DND-41 (cell line): ENCODE results near the gene GNG12.

Source experiments
- ATAC-seq: fragments of 200-7000 bp; cut with Tn5 transposase; 3 replicates; pipeline ENCODE4 v1.9.1; 2021; ENCODE audit warnings: low read depth; ENCODE audit not compliant: insufficient read depth
- DNase-seq: peaks from one replicate; pipeline ENCODE4 v3.0.0-alpha.2; 2020
- H2AFZ ChIP-seq: 2 replicates; pipeline ENCODE4 v1.6.0; 2012; ENCODE audit warnings: low read depth, low read length
- H3K27ac ChIP-seq: 2 replicates; pipeline ENCODE4 v1.5.1; 2012; ENCODE audit warnings: low read length, inconsistent platforms
- H3K27me3 ChIP-seq: fragments of 200-600 bp; sonication (generic); 2 replicates; pipeline ENCODE4 v1.6.0; 2012; ENCODE audit warnings: low read length, mild to moderate bottlenecking, inconsistent platforms; ENCODE audit not compliant: insufficient read depth, poor library complexity
- H3K36me3 ChIP-seq: 2 replicates; pipeline ENCODE4 v1.5.1; 2012; ENCODE audit warnings: low read length, inconsistent platforms; ENCODE audit not compliant: insufficient read depth
- H3K4me1 ChIP-seq: 2 replicates; pipeline ENCODE4 v1.5.1; 2012; ENCODE audit warnings: mild to moderate bottlenecking, low read length; ENCODE audit not compliant: insufficient read depth
- H3K4me2 ChIP-seq: 2 replicates; pipeline ENCODE4 v1.6.0; 2012; ENCODE audit warnings: mild to moderate bottlenecking, moderate library complexity, low read length, inconsistent platforms; ENCODE audit not compliant: insufficient read depth
- H3K4me3 ChIP-seq, 2 experiments: fragments of 200-600 bp in 1 of 2; shearing (Covaris generic) in 1 of 2; 2 replicates each; pipeline ENCODE4 v1.5.1; 2012 to 2016; ENCODE audit warnings: inconsistent platforms in 2 of 2, low read length in 2 of 2, mild to moderate bottlenecking in 2 of 2, low read depth in 1 of 2, moderate library complexity in 1 of 2
- H3K79me2 ChIP-seq: 2 replicates; pipeline ENCODE4 v1.6.0; 2012; ENCODE audit warnings: low read length, inconsistent platforms; ENCODE audit not compliant: insufficient read depth
- H3K9ac ChIP-seq: 2 replicates; pipeline ENCODE4 v1.6.0; 2012; ENCODE audit warnings: low read depth, mild to moderate bottlenecking, inconsistent platforms, low read length, moderate library complexity
- H3K9me3 ChIP-seq: 2 replicates; pipeline ENCODE4 v1.5.1; 2012; ENCODE audit warnings: low read length, moderate library complexity, mild to moderate bottlenecking, inconsistent platforms; ENCODE audit not compliant: insufficient read depth, severe bottlenecking
- H4K20me1 ChIP-seq: 2 replicates; pipeline ENCODE4 v1.6.0; 2012; ENCODE audit warnings: low read length; ENCODE audit not compliant: insufficient read depth
- CTCF ChIP-seq: IDR thresholded peaks from 2 replicates; pipeline ENCODE4 v1.5.1; 2012; ENCODE audit warnings: borderline replicate concordance, low read length, moderate library complexity, mild to moderate bottlenecking; ENCODE audit not compliant: poor library complexity, severe bottlenecking; ENCODE audit errors: extremely low read depth
- EZH2 ChIP-seq: IDR thresholded peaks from 3 replicates; pipeline ENCODE4 v1.6.1; 2012; ENCODE audit warnings: borderline replicate concordance, low read depth, mild to moderate bottlenecking, moderate library complexity, low read length, inconsistent platforms; ENCODE audit not compliant: severe bottlenecking

Gene GNG12

GRCh38 chr1:67815303-67816094 lies 17.8 kb downstream of the GNG12 start:
- Histone ChIP-seq H3K27ac (no peak overlapping the region), H3K36me3 (no peaks in the 10 kb centered on the region), H3K9me3 (peaks cover 5% of the 10 kb centered on the region), H3K27me3 (no peaks in the 10 kb centered on the region), H3K9ac (no peak overlapping the region), H3K4me3 (no peak overlapping the region), H2AFZ (no peak overlapping the region), H3K4me1 (no peaks in the 10 kb centered on the region), H3K4me2 (no peak overlapping the region), H4K20me1 (no peaks in the 10 kb centered on the region), H3K79me2 (no peaks in the 10 kb centered on the region)
- no peak for DNase-seq
- no peak for ATAC-seq
- TF ChIP-seq EZH2 (no peak), CTCF (no peak)

- Histone ChIP-seq H3K9me3 (peaks cover 5% of the 10 kb centered on the region), H3K79me2 (no peaks in the 10 kb centered on the region), H2AFZ (no peak overlapping the region), H4K20me1 (no peaks in the 10 kb centered on the region), H3K4me3 (no peak overlapping the region), H3K9ac (no peak overlapping the region), H3K27me3 (no peaks in the 10 kb centered on the region), H3K36me3 (no peaks in the 10 kb centered on the region), H3K4me1 (no peaks in the 10 kb centered on the region), H3K27ac (no peak overlapping the region), H3K4me2 (no peak overlapping the region)
- DNase-seq (no peak), ATAC-seq (no peak)
- no peak for TF ChIP-seq CTCF
- TF ChIP-seq EZH2, result no peak
Measured at GRCh38 chr1:67814121-67814772, 19.0 kb downstream of the GNG12 start.

- no peaks in the 10 kb centered on the region for H3K36me3 ChIP-seq
- H3K9ac ChIP-seq, result no peak overlapping the region
- ATAC-seq (no peak), DNase-seq (no peak)
- H3K4me3 ChIP-seq, result no peak overlapping the region
- no peaks in the 10 kb centered on the region for H3K4me1 ChIP-seq
- H3K79me2 ChIP-seq, result no peaks in the 10 kb centered on the region
- H3K27ac ChIP-seq, result no peak overlapping the region
- H4K20me1 ChIP-seq, result no peaks in the 10 kb centered on the region
- H3K4me2 ChIP-seq, result no peak overlapping the region
- no peak overlapping the region for H2AFZ ChIP-seq
- TF ChIP-seq EZH2 (no peak), CTCF (no peak)
- H3K27me3 ChIP-seq, result no peaks in the 10 kb centered on the region
- peaks cover 5% of the 10 kb centered on the region for H3K9me3 ChIP-seq
Measured at GRCh38 chr1:67812226-67812625, 21.0 kb downstream of the GNG12 start.
